Right atrium auricular region (tissue), 2 donors: ENCODE measurements around the gene MAGIX. TPM values are rescaled to one million over a fixed set of nuclear protein-coding genes. Genes with fewer than 3 reads are reported as not detected.
"Not testable (repeated sequence)": the region's sequence is repeated elsewhere in the genome, so short reads cannot be mapped to it uniquely, and the experiment has no call there.

ENCODE experiments used
- DNase-seq: peaks from one replicate; pipeline ENCODE4 v3.0.0-alpha.2; 2019; ENCODE audit warnings: low spot score
- H3K27ac ChIP-seq, 2 donors: fragments of 200-600 bp; sonication (generic); 1 replicate in 1 of 2; 2 replicates in 1 of 2; pipeline ENCODE4 v1.5.1; 2016 to 2019
- H3K27me3 ChIP-seq, 2 donors: fragments of 200-600 bp; sonication (generic); one replicate each; pipeline versions ENCODE4 v1.5.1 to v1.6.0; 2017 to 2019
- H3K36me3 ChIP-seq: fragments of 200-600 bp; sonication (generic); one replicate; pipeline ENCODE4 v1.5.1; 2016
- H3K4me1 ChIP-seq, 2 donors: fragments of 200-600 bp; sonication (generic); one replicate each; pipeline versions ENCODE4 v1.5.1 to v1.6.0; 2017 to 2019
- H3K4me3 ChIP-seq, 2 donors: fragments of 200-600 bp; sonication (generic); 1 replicate in 1 of 2; 2 replicates in 1 of 2; pipeline ENCODE4 v1.5.1; 2017 to 2019; ENCODE audit warnings: mild to moderate bottlenecking in 1 of 2, moderate library complexity in 1 of 2
- H3K9me3 ChIP-seq, 2 donors: fragments of 200-600 bp; sonication (generic); one replicate each; pipeline ENCODE4 v1.5.1; 2019
- total RNA-seq, 2 donors: library from RNA; depleted of rRNA; stranded (reverse); fragments of >200 nt; gene quantifications; one replicate each; pipeline ENCODE4 v1.1.0, GENCODE V29; 2016
- TF ChIP-seq, protein P1 (sequence below), 2 donors: fragments of 200-600 bp; sonication (generic); IDR thresholded peaks; one replicate each; pipeline ENCODE4 v1.5.1; 2019; ENCODE audit warnings: antibody characterized with exemption in 2 of 2

MAGIX gene
- total RNA-seq, 2 donors from 2014 or later = 18.9 to 23.4 TPM

DNA sequence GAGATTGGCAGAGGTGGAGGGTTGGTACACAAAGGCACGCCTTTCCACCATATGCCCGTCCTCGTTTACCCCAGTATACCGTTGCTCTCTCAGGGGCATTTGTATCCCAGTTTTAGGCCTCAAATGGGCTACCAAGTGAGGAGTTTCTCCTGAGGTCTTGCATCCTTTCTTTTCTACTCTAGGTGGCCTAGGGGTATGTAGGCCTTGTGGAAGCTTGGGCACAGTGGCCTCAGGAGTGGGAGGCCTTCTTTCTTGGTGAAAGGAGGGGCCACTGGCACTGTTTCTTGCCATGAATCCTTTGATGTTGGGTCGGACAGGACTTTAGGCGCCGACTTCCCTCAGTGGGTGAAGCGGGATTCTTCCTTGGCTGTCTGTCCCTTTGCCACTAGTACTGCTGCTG is 15.3 kb upstream of the MAGIX start:
- TF ChIP-seq, protein P1, sequence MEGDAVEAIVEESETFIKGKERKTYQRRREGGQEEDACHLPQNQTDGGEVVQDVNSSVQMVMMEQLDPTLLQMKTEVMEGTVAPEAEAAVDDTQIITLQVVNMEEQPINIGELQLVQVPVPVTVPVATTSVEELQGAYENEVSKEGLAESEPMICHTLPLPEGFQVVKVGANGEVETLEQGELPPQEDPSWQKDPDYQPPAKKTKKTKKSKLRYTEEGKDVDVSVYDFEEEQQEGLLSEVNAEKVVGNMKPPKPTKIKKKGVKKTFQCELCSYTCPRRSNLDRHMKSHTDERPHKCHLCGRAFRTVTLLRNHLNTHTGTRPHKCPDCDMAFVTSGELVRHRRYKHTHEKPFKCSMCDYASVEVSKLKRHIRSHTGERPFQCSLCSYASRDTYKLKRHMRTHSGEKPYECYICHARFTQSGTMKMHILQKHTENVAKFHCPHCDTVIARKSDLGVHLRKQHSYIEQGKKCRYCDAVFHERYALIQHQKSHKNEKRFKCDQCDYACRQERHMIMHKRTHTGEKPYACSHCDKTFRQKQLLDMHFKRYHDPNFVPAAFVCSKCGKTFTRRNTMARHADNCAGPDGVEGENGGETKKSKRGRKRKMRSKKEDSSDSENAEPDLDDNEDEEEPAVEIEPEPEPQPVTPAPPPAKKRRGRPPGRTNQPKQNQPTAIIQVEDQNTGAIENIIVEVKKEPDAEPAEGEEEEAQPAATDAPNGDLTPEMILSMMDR (IDR thresholded peaks at IDR 0.05) = no peak
- no peak overlapping the region for H3K27ac ChIP-seq
- H3K4me3 ChIP-seq = no peak overlapping the region
- H3K36me3 ChIP-seq = no peaks in the 10 kb centered on the region
- DNase-seq = no peak
- H3K4me1 ChIP-seq = no peaks in the 10 kb centered on the region
- no peaks in the 10 kb centered on the region for H3K27me3 ChIP-seq
- no peaks in the 10 kb centered on the region for H3K9me3 ChIP-seq

DNA sequence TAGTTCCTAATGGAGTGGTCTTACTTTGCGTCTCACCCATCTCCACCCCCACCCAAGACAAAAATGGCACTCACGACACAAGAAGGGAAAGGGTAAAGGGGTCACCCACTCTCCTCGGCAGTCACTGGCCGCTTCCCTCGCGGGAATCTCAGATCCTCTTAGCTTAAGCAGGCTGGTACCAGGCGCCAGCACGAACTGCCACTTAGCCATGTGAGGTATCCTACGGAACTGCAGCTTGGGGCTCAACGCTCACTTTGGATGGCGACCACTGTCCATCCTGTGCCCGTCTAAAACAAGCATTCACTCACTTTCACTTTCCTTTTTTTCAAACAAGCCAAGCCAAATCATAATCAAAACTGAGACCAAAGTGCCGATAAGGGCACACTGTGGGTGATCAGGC is 14.6 kb upstream of the MAGIX start:
- Histone ChIP-seq H3K36me3 (no peaks in the 10 kb centered on the region), H3K27me3 (no peaks in the 10 kb centered on the region), H3K4me3 (no peak overlapping the region), H3K9me3 (no peaks in the 10 kb centered on the region), H3K27ac (no peak overlapping the region), H3K4me1 (no peaks in the 10 kb centered on the region)
- DNase-seq = no peak
- TF ChIP-seq, protein P1 (IDR thresholded peaks at IDR 0.05) = no peak

DNA sequence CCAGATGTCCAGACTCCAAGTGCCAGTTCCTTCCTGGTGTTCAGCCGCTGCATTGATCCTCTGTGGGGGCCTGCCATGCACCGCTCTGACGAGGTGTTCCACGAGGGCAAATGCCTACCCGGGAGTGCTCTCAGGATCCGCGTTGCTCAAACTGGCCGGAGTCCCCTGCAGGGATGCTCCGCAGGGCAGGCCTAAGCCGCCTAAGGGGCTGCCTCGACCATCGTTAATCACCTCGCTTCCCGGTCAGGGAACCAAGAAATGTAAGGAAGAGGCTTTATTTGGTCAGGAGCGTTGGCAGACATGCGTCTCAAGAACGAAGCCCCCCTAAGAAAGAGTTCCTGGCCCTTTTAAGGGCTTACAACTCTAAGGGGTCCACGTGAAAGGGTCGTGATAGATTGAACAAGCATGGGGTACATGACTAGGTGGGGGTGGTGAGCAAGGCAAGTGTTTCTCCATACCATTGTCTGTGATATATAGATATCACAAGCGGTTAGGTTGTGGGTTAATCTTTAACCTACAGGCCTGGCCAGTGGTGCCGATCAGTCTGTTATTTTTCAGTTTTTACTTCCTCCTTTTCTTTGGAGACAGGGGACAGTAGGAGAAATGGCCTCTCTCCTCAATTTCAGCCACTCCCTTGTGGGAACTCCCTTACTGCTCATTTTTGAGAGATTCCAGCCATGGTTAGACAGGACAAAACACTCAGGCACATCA is 14.0 kb upstream of the MAGIX start:
- H3K9me3 ChIP-seq, H3K4me1 ChIP-seq, H3K36me3 ChIP-seq, H3K27ac ChIP-seq, H3K27me3 ChIP-seq, DNase-seq, H3K4me3 ChIP-seq: not testable (repeated sequence)

DNA sequence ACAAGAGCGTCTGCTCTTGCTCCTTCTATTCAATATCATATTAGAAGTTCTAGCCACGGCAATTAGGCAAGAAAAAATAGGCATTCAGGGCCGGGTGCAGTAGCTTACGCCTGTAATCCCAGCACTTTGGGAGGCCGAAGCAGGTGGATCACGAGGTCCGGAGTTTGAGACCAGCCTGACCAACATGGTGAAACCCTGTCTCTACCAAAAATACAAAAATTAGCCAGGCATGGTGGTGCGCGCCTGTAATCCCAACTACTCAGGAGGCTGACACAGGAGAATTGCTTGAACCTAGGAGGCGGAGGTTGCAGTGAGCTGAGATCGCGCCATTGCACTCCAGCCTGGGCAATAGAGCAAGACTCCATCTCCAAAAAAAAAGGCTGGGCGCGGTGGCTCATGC is 13.3 kb upstream of the MAGIX start:
- H3K9me3 ChIP-seq, H3K4me1 ChIP-seq, DNase-seq, H3K4me3 ChIP-seq, H3K27me3 ChIP-seq, H3K36me3 ChIP-seq, H3K27ac ChIP-seq: not testable (repeated sequence)

DNA sequence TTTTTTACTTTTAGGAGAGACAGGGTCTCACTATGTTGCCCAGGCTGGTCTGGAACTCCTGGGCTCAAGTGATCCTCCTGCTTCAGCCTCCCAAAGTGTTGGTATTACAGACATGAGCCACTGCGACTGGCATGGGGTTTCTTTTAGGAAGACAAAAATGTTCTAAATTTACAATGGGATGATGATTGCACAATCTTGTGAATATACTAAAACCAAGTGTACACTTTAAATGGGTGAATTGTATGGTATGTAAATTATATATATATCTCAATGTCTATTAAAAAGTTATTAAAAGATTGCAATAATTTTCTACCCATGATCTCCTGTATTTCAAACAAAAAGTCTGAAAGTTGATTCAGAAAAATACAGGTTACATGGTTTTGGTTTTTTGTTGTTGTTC is 9.1 kb upstream of the MAGIX start:
- no peak for DNase-seq
- TF ChIP-seq, protein P1 (IDR thresholded peaks at IDR 0.05) = no peak
- peak overlapping the region in 1 of 2 donors; percentile 94 for H3K27ac ChIP-seq
- no peaks in the 10 kb centered on the region for H3K27me3 ChIP-seq
- no peak overlapping the region for H3K4me3 ChIP-seq
- H3K36me3 ChIP-seq = no peaks in the 10 kb centered on the region
- no peaks in the 10 kb centered on the region for H3K9me3 ChIP-seq
- H3K4me1 ChIP-seq = no peaks in the 10 kb centered on the region

DNA sequence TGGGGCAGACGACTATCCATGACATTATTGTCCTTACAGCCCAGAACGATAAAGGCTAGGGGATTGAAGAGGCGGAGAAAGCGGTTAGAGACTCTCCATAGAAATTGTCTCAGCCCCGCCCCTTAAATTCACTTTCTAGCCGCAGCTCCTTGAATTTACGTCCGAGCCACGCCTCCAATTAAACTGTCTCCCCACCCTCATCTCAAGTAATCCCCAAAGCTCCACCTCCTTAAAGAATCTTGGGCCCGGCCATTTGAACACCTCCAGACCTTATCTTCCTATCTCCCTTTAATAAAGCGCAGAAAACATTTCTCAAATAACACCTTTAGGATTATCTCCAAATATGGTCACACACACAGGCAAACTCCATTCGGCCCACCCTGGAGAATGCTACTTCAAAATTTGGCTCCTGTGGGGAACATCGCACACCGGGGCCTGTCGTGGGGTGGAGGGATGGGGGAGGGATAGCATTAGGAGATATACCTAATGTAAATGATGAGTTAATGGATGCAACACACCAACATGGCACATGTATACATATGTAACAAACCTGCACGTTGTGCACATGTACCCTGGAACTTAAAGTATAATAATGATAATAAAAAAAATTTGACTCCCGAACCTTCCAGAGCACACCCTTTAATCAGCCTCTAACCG is 7.2 kb upstream of the MAGIX start:
- peak overlapping the region; percentile 91 to 94 for H3K27ac ChIP-seq
- no peaks in the 10 kb centered on the region for H3K27me3 ChIP-seq
- TF ChIP-seq, protein P1 (IDR thresholded peaks at IDR 0.05) = no peak
- H3K4me1 ChIP-seq = no peaks in the 10 kb centered on the region
- H3K36me3 ChIP-seq = no peaks in the 10 kb centered on the region
- peak overlapping the region; percentile 35 to 52 for H3K4me3 ChIP-seq
- no peak for DNase-seq
- H3K9me3 ChIP-seq = no peaks in the 10 kb centered on the region
